ENCODE data around the gene C9orf50. TPM values are rescaled to one million over a fixed set of nuclear protein-coding genes. Genes with fewer than 3 reads are reported as not detected.

The C9orf50 gene
- total and polyA plus RNA-seq, 2 donors (not counting 3 experiments of a cell fraction or from before 2014, with no cell fraction given), result not detected

DNA sequence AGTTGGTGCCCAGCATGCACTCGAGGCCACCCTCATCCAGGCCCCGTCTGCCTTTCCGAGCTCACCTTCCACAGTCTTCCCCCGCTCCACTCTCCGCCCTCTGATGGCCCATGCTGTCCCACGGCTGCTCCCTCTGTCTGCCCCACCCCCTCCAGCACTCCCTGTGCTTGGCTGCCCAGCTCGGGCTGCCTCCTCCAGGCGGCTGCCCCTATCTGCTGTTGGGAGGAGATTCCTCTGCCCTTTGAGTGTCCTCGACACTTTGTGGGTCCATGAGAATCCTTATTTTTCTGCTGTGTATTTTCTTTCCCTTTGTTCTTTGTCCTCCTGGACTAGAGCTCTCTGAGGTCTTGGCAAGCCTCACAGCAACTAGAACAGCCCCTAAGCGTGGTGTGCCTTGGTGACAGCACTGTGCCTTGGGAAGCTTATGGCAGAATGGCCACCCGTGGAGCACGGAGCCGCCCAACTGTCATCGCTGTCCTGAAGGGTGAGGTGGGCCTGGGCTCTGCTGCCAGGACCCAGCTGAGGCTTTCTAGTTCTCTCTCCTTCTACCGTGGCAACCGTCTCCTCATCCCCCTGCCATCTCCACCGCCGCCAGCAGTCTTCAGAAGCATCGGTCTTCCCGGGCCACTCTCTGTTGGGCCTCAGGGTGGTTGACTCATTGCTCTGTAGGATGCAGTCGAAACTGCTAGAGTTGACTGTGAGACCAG, 10.2 kb upstream of the C9orf50 start:
- H3K4me3 ChIP-seq (replicated peaks in 1 of 3; ENCODE audit: insufficient read depth in 1 of 3, low read depth in 1 of 3, low read length in 3 of 3), result no peak overlapping the region
- H3K79me2 ChIP-seq (ENCODE audit: control insufficient read depth, insufficient read depth, low read length), result peaks cover 77% of the 10 kb centered on the region
- H3K27me3 ChIP-seq (ENCODE audit: control insufficient read depth in 2 of 2, insufficient read depth in 2 of 2, low read length in 2 of 2), result no peaks in the 10 kb centered on the region
- TF ChIP-seq FOS (IDR thresholded peaks at IDR 0.05; ENCODE audit: borderline replicate concordance, insufficient read depth, low read length) (no peak), GATA2 (IDR thresholded peaks at IDR 0.05; ENCODE audit: insufficient read depth, insufficient read length, low read depth, low read length) (no peak), EZH2 (IDR thresholded peaks at IDR 0.05; ENCODE audit: borderline replicate concordance, low read depth, low read length, severe bottlenecking) (no peak), POLR2AphosphoS5 (IDR thresholded peaks at IDR 0.05; ENCODE audit: insufficient read depth, low read depth, low read length) (no peak), POLR2A (IDR thresholded peaks at IDR 0.05; ENCODE audit: low read depth, low read length) (no peak), MYC (IDR thresholded peaks at IDR 0.05; ENCODE audit: low read depth, low read length) (no peak), CTCF (IDR thresholded peaks at IDR 0.05; ENCODE audit: extremely low read depth in 1 of 2, insufficient read depth in 1 of 2, low read depth in 1 of 2, low read length in 2 of 2) (no peak), MAX (IDR thresholded peaks at IDR 0.05; ENCODE audit: insufficient read depth, insufficient read length) (no peak), JUN (IDR thresholded peaks at IDR 0.05; ENCODE audit: borderline replicate concordance, insufficient read depth, insufficient read length, low read depth) (no peak)
- no peaks in the 10 kb centered on the region for H3K9me3 ChIP-seq (replicated peaks; ENCODE audit: control insufficient read depth, insufficient read depth, low read length)
- CTCF ChIA-PET, result interaction anchor here (1.0 to 1.4 kb wide), 2 partner anchors 8 to 491 kb away, joined by 3 to 4 read pairs; no protein-coding TSS in a partner anchor
- H3K4me1 ChIP-seq (ENCODE audit: control insufficient read depth, extremely low read depth, insufficient read depth, low read length), result peaks cover 16% of the 10 kb centered on the region
- FAIRE-seq (no peak), DNase-seq (ENCODE audit: low read depth, low spot score) (no peak)
- dilution Hi-C loops (cut with MboI; ENCODE audit: extremely low pct_ligation_motif_present, low sequenced_read_pairs), result no loop called here
- H3K27ac ChIP-seq (ENCODE audit: insufficient read depth, low read depth, low read length), result no peak overlapping the region
- H4K20me1 ChIP-seq (replicated peaks; ENCODE audit: control insufficient read depth, extremely low read depth, insufficient read depth, low read length), result no peaks in the 10 kb centered on the region
- peaks cover 8 to 23% of the 10 kb centered on the region in 2 experiments for H3K36me3 ChIP-seq (ENCODE audit: control insufficient read depth in 2 of 2, extremely low read depth in 1 of 2, insufficient read depth in 2 of 2, low read length in 2 of 2)
- POLR2A ChIA-PET, result no interaction called here
- H3K4me2 ChIP-seq (ENCODE audit: insufficient read depth, low read length), result no peak overlapping the region
- H3K9me1 ChIP-seq (replicated peaks; ENCODE audit: control insufficient read depth, extremely low read depth, insufficient read depth, low read length), result no peaks in the 10 kb centered on the region
- H3K9ac ChIP-seq (replicated peaks; ENCODE audit: extremely low read depth, insufficient read depth, low read length), result no peak overlapping the region
- H2AFZ ChIP-seq (ENCODE audit: low read depth, low read length), result no peak overlapping the region
- BruUV-seq (replicated peaks), result no TSS peak
- intact Hi-C loops (cut with micrococcal nuclease), result no loop called here
